Measurements from ENCODE around the gene OOSP4A. TPM values are rescaled to one million over a fixed set of nuclear protein-coding genes. Genes with fewer than 3 reads are reported as not detected.

Gene OOSP4A
- total RNA-seq, 4 donors from 2014 or later: not detected

DNA sequence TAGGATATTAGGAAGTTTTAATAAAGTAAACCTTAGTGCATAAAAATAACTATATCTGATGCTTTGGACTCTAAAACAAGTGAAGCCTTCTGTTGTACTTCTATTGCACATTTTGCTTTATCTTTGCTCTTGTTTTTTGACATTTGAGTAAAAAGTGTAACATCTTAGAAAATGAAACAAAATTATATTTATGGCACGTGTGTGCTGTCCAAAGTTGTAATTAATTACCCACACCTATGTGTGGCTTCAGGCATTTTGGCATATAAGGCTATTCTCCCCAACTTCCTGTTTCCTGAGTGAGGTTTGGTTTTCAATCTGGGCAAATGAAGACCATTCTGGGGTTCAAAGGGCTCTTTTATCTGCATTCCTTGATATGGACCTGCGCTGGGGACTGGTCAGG, 25.7 kb upstream of the OOSP4A start, which contains the start of gene OOSP1:
Gene OOSP1, plus strand, starts transcription at position 301 of the 400 bp plus-strand sequence. Its CDS starts 23 bp downstream, at position 324.
- Histone ChIP-seq H3K27me3 (no peaks in the 10 kb centered on the region), H3K9me3 (no peaks in the 10 kb centered on the region), H3K4me3 (no peak within 1 kb of the TSS), H3K36me3 (no peaks in the 10 kb centered on the region), H3K27ac (no peak within 1 kb of the TSS), H3K4me1 (no peaks in the 10 kb centered on the region)
- intact Hi-C loops (cut with DNase I; ENCODE audit: low total_unique reads): no loop called here
- ATAC-seq: no peak
- DNase-seq: no peak
- in situ Hi-C loops (cut with MboI; ENCODE audit: low sequenced_read_pairs in 4 of 4): no loop called here
- TF ChIP-seq, protein P1, sequence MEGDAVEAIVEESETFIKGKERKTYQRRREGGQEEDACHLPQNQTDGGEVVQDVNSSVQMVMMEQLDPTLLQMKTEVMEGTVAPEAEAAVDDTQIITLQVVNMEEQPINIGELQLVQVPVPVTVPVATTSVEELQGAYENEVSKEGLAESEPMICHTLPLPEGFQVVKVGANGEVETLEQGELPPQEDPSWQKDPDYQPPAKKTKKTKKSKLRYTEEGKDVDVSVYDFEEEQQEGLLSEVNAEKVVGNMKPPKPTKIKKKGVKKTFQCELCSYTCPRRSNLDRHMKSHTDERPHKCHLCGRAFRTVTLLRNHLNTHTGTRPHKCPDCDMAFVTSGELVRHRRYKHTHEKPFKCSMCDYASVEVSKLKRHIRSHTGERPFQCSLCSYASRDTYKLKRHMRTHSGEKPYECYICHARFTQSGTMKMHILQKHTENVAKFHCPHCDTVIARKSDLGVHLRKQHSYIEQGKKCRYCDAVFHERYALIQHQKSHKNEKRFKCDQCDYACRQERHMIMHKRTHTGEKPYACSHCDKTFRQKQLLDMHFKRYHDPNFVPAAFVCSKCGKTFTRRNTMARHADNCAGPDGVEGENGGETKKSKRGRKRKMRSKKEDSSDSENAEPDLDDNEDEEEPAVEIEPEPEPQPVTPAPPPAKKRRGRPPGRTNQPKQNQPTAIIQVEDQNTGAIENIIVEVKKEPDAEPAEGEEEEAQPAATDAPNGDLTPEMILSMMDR (IDR thresholded peaks at IDR 0.05 in 4 of 5, conservative IDR thresholded peaks at IDR 0.05 in 1 of 5): no peak
- no peak for TF ChIP-seq POLR2A (IDR thresholded peaks at IDR 0.05)

DNA sequence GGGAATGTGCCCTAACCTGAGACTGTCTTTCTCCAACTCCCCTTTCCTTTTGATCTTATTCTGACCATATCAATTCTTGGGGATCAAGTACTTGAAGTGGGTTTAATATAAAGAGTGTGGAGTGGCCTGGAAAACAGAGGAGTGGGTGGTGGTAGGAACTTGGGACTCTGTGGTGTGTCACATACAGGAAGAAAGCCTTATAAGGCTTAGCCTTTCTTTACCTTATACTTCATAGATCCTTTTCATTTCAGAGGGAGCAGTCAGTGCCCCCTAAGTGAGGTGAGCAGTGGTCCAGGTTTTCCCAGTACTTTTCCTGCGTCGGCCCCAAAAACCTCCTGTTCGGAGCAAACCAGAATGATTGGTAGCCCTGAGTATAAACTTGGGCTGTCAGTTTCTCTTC, 25.1 kb upstream of the OOSP4A start:
- no peaks in the 10 kb centered on the region for H3K27me3 ChIP-seq
- DNase-seq (no peak), ATAC-seq (no peak)
- H3K4me1 ChIP-seq: no peaks in the 10 kb centered on the region
- no peak overlapping the region for H3K27ac ChIP-seq
- intact Hi-C loops (cut with DNase I; ENCODE audit: low total_unique reads): no loop called here
- TF ChIP-seq POLR2A (IDR thresholded peaks at IDR 0.05): no peak
- TF ChIP-seq, protein P1 (IDR thresholded peaks at IDR 0.05 in 4 of 5, conservative IDR thresholded peaks at IDR 0.05 in 1 of 5): no peak
- H3K4me3 ChIP-seq: no peak overlapping the region
- no peaks in the 10 kb centered on the region for H3K9me3 ChIP-seq
- in situ Hi-C loops (cut with MboI; ENCODE audit: low sequenced_read_pairs in 4 of 4): no loop called here
- no peaks in the 10 kb centered on the region for H3K36me3 ChIP-seq

DNA sequence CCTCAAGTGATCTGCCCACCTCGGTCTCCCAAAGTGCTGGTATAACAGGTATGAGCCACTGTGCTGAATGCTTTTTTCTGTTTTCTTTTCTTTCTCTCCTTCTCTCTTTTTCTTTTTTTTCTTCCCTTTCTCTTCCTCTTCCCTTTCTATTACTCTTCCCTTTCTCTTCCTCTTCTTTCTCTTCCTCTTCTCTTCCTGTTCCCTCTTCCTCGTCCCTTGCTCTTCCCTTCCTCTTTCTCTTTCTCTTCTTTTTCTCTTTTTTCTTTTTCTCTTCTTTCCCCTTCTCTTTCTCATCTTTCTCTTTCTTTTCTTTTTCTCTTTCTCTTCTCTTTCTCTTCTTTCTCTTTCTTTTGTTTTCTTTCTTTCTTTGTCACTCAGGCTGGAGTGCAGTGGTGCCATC, 24.4 kb upstream of the OOSP4A start:
- intact Hi-C loops (cut with DNase I; ENCODE audit: low total_unique reads) (no loop called here), in situ Hi-C loops (cut with MboI; ENCODE audit: low sequenced_read_pairs in 4 of 4) (no loop called here)
- no peaks in the 10 kb centered on the region for H3K9me3 ChIP-seq
- H3K27ac ChIP-seq: no peak overlapping the region
- no peaks in the 10 kb centered on the region for H3K36me3 ChIP-seq
- ATAC-seq (no peak), DNase-seq (no peak)
- H3K4me1 ChIP-seq: no peaks in the 10 kb centered on the region
- H3K4me3 ChIP-seq: no peak overlapping the region
- no peaks in the 10 kb centered on the region for H3K27me3 ChIP-seq
- TF ChIP-seq, protein P1 (IDR thresholded peaks at IDR 0.05 in 4 of 5, conservative IDR thresholded peaks at IDR 0.05 in 1 of 5): no peak
- no peak for TF ChIP-seq POLR2A (IDR thresholded peaks at IDR 0.05)

DNA sequence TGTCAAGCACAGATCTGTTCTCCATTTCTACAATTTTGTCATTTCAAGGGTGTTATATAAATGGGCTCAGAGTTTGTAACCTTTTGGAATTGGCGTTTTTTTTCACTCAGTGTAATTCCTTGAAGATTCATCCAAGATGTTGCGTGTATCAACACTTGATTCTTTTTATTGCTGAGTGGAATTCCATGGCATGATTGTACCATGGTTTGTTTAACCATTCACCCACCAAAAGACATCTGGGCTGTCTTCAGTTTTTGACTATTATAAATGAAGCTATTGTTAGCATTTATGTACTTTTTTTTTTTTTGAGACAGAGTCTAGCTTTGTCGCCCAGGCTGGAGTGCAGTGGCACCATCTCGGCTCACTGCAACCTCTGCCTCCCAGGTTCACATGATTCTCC, 22.7 kb upstream of the OOSP4A start:
- H3K27ac ChIP-seq: no peak overlapping the region
- H3K4me1 ChIP-seq: no peaks in the 10 kb centered on the region
- no peak for DNase-seq
- H3K36me3 ChIP-seq: no peaks in the 10 kb centered on the region
- H3K4me3 ChIP-seq: no peak overlapping the region
- H3K9me3 ChIP-seq: no peaks in the 10 kb centered on the region
- in situ Hi-C loops (cut with MboI; ENCODE audit: low sequenced_read_pairs in 4 of 4) (no loop called here), intact Hi-C loops (cut with DNase I; ENCODE audit: low total_unique reads) (no loop called here)
- ATAC-seq: no peak
- no peak for TF ChIP-seq POLR2A (IDR thresholded peaks at IDR 0.05)
- TF ChIP-seq, protein P1 (IDR thresholded peaks at IDR 0.05 in 4 of 5, conservative IDR thresholded peaks at IDR 0.05 in 1 of 5): no peak
- no peaks in the 10 kb centered on the region for H3K27me3 ChIP-seq

Measured in gastrocnemius medialis (tissue), 4 donors.